ENCODE results near the gene CYBRD1.
A peak's percentile ranks its signal among the peaks of the same experiment; 100 is the strongest.
"Not testable (repeated sequence)": the region's sequence is repeated elsewhere in the genome, so short reads cannot be mapped to it uniquely, and the experiment has no call there.

CYBRD1 gene

GRCh38 chr2:171522052-171522787 lies at the start of gene CYBRD1:
Gene CYBRD1, plus strand, starts transcription at chr2:171522474. Its CDS starts 72 bp downstream, at chr2:171522546.
- peak; percentile 94 for DNase-seq (ENCODE audit: low spot score)

- no peak for DNase-seq (ENCODE audit: low spot score)
Observed at GRCh38 chr2:171475979-171476378, 46.3 kb upstream of the CYBRD1 start.

- DNase-seq (ENCODE audit: low spot score), result no peak
Observed at GRCh38 chr2:171478345-171478744, 43.9 kb upstream of the CYBRD1 start.

GRCh38 chr2:171479154-171479814 lies 43.0 kb upstream of the CYBRD1 start:
- no peak for DNase-seq (ENCODE audit: low spot score)

GRCh38 chr2:171480908-171481307 lies 41.4 kb upstream of the CYBRD1 start:
- DNase-seq (ENCODE audit: low spot score), result no peak

- no peak for DNase-seq (ENCODE audit: low spot score)
Observed at GRCh38 chr2:171482308-171482707, 40.0 kb upstream of the CYBRD1 start.

- DNase-seq (ENCODE audit: low spot score), result peak; percentile 39
Observed at GRCh38 chr2:171482877-171483276, 39.4 kb upstream of the CYBRD1 start.

GRCh38 chr2:171483793-171484192 lies 38.5 kb upstream of the CYBRD1 start:
- DNase-seq (ENCODE audit: low spot score), result no peak

GRCh38 chr2:171485116-171485515 lies 37.2 kb upstream of the CYBRD1 start:
- no peak for DNase-seq (ENCODE audit: low spot score)

GRCh38 chr2:171487201-171487600 lies 35.1 kb upstream of the CYBRD1 start:
- no peak for DNase-seq (ENCODE audit: low spot score)

GRCh38 chr2:171487803-171488259 lies 34.4 kb upstream of the CYBRD1 start:
- DNase-seq (ENCODE audit: low spot score), result no peak

- DNase-seq (ENCODE audit: low spot score), result no peak
Observed at GRCh38 chr2:171490577-171490976, 31.7 kb upstream of the CYBRD1 start.

GRCh38 chr2:171491292-171491691 lies 31.0 kb upstream of the CYBRD1 start:
- no peak for DNase-seq (ENCODE audit: low spot score)

- DNase-seq (ENCODE audit: low spot score), result no peak
Observed at GRCh38 chr2:171492664-171493063, 29.6 kb upstream of the CYBRD1 start.

- not testable (repeated sequence) for DNase-seq (ENCODE audit: low spot score)
Observed at GRCh38 chr2:171497664-171498063, 24.6 kb upstream of the CYBRD1 start.

- no peak for DNase-seq (ENCODE audit: low spot score)
Observed at GRCh38 chr2:171505374-171505773, 16.9 kb upstream of the CYBRD1 start.

GRCh38 chr2:171509945-171510731 lies 12.1 kb upstream of the CYBRD1 start:
- peak; percentile 23 for DNase-seq (ENCODE audit: low spot score)

GRCh38 chr2:171512014-171512413 lies 10.3 kb upstream of the CYBRD1 start:
- no peak for DNase-seq (ENCODE audit: low spot score)

GRCh38 chr2:171512683-171513195 lies 9.5 kb upstream of the CYBRD1 start:
- no peak for DNase-seq (ENCODE audit: low spot score)

GRCh38 chr2:171513719-171514160 lies 8.5 kb upstream of the CYBRD1 start:
- no peak for DNase-seq (ENCODE audit: low spot score)

- DNase-seq (ENCODE audit: low spot score), result no peak
Observed at GRCh38 chr2:171514908-171515582, 7.2 kb upstream of the CYBRD1 start.

Measured in AG08395 (cell line).